Thoracic aorta (tissue), 2 donors: ENCODE measurements around the gene JAM3. TPM values are rescaled to one million over a fixed set of nuclear protein-coding genes. Genes with fewer than 3 reads are reported as not detected.

Experiments used
- ATAC-seq: fragments of 150-250 bp; one replicate; pipeline ENCODE4 v1.8.0; 2017; ENCODE audit warnings: low read depth; ENCODE audit not compliant: insufficient number of reproducible peaks, low FRiP score
- DNase-seq: peaks from one replicate; pipeline ENCODE4 v3.0.0-alpha.2; 2020; ENCODE audit warnings: low spot score
- H3K27ac ChIP-seq, 2 donors: fragments of 200-600 bp; sonication (generic); 1 replicate in 1 of 2; 2 replicates in 1 of 2; pipeline ENCODE4 v1.5.1; 2016; ENCODE audit warnings: mild to moderate bottlenecking in 2 of 2, moderate library complexity in 2 of 2
- H3K27me3 ChIP-seq: fragments of 200-600 bp; sonication (generic); replicated peaks from 2 replicates; pipeline ENCODE4 v1.6.0; 2016; ENCODE audit warnings: mild to moderate bottlenecking; ENCODE audit not compliant: insufficient read depth
- H3K36me3 ChIP-seq: fragments of 200-600 bp; sonication (generic); one replicate; pipeline ENCODE4 v1.5.1; 2016
- H3K4me1 ChIP-seq, 2 donors: fragments of 200-600 bp; sonication (generic); 1 replicate in 1 of 2; 2 replicates in 1 of 2; pipeline versions ENCODE4 v1.5.1 to v1.6.0; 2016; ENCODE audit warnings: low read depth in 2 of 2, mild to moderate bottlenecking in 1 of 2; ENCODE audit not compliant: control insufficient read depth in 1 of 2
- H3K4me3 ChIP-seq: fragments of 200-600 bp; sonication (generic); 2 replicates; pipeline ENCODE4 v1.5.1; 2016; ENCODE audit warnings: mild to moderate bottlenecking
- H3K9me3 ChIP-seq: fragments of 200-600 bp; sonication (generic); 2 replicates; pipeline ENCODE4 v1.5.1; 2016
- total RNA-seq, 2 donors: library from RNA; depleted of rRNA; stranded (reverse); fragments of >200 nt; gene quantifications; one replicate each; pipeline versions ENCODE4 v1.1.0 to v1.2.3, GENCODE V29; 2016
- TF ChIP-seq, protein P1 (sequence below): fragments of 200-600 bp; sonication (generic); IDR thresholded peaks from one replicate; pipeline ENCODE4 v1.5.1; 2019; ENCODE audit warnings: antibody characterized with exemption

The JAM3 gene
- total RNA-seq, 2 donors from 2014 or later, result 83.7 to 110 TPM

DNA sequence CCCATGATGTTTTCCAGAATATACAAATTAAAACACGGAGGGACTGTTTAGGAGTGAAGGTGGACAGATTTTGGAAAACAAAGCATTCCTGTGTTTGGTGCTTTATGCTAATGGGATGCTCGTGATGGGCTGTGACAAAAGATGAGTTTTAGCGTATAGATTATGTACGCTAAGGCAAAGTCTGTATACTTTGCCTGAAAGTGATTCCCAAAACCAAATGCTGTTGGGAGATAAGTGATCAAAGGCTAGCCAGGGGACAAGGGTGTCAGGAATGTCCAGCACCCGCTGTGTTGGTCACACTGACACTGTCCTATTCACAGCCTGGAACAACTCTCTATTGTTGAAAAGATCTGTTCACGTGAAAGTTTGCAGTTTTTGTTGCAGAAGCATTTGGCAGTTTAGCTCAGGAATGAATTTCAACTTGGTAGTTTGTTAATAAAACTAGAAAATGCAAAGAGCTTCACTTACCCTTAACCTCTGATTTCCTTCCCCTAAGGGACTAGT lies 1.5 kb downstream of the JAM3 start:
- H3K27me3 ChIP-seq, result no peaks in the 10 kb centered on the region
- ATAC-seq (no peak), DNase-seq (no peak)
- H3K4me1 ChIP-seq, result peaks cover 7 to 43% of the 10 kb centered on the region in 2 donors
- H3K36me3 ChIP-seq, result no peaks in the 10 kb centered on the region
- peak overlapping the region; percentile 88 for H3K4me3 ChIP-seq
- TF ChIP-seq, protein P1, sequence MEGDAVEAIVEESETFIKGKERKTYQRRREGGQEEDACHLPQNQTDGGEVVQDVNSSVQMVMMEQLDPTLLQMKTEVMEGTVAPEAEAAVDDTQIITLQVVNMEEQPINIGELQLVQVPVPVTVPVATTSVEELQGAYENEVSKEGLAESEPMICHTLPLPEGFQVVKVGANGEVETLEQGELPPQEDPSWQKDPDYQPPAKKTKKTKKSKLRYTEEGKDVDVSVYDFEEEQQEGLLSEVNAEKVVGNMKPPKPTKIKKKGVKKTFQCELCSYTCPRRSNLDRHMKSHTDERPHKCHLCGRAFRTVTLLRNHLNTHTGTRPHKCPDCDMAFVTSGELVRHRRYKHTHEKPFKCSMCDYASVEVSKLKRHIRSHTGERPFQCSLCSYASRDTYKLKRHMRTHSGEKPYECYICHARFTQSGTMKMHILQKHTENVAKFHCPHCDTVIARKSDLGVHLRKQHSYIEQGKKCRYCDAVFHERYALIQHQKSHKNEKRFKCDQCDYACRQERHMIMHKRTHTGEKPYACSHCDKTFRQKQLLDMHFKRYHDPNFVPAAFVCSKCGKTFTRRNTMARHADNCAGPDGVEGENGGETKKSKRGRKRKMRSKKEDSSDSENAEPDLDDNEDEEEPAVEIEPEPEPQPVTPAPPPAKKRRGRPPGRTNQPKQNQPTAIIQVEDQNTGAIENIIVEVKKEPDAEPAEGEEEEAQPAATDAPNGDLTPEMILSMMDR, result no peak
- peak overlapping the region; percentile 76 to 92 for H3K27ac ChIP-seq
- no peaks in the 10 kb centered on the region for H3K9me3 ChIP-seq

DNA sequence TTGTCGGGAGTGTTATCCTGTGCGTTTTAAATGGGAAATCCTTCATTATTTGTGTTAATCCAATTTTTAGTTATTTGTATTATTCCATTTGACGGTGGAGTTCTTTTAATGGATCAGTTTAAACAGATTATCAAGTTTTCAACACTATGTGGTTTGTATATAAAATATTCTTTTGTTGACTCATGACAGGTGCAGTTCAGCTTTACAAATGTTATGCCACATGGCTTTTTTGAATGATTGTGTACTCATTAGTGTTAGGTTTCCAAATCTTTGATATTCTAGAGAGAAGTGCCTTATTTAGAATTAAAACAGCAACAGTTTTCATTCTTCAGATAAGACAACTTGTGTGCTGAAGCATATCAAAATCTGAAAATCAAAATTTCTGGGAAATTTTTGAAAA lies 2.4 kb downstream of the JAM3 start:
- TF ChIP-seq, protein P1, result no peak
- H3K4me1 ChIP-seq, result peaks cover 7 to 43% of the 10 kb centered on the region in 2 donors
- no peak for ATAC-seq
- no peaks in the 10 kb centered on the region for H3K27me3 ChIP-seq
- H3K36me3 ChIP-seq, result no peaks in the 10 kb centered on the region
- H3K4me3 ChIP-seq, result no peak overlapping the region
- no peak for DNase-seq
- no peak overlapping the region for H3K27ac ChIP-seq
- no peaks in the 10 kb centered on the region for H3K9me3 ChIP-seq

DNA sequence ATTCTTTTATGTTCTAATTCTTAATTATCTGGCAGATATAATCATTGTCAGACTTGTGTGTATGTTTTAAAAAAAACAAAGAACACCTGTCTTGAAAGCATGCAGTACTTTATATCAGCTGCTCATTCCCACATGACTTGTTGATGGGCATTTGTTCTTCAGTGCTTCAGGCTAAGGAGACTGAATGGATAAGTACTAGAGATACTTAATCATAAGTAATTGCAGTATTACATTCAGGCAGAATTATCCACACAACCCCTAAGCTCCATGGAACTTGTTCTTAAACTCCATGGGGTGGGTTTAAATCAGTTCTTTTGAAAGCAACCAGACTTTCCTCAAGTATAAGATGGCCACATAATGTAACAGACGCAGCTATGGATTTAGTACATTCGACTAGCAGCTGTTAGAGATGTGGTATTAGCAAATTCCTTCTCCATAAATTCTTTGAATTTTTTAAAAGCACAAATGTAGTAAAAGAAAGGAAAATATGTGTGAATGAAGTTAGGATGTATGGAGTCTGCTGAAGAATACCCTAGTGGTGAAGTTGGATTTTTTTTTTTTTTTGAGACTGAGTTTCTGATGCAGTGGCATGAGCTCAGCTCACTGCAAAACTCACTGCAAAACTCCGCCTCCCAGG lies 3.0 kb downstream of the JAM3 start:
- DNase-seq (no peak), ATAC-seq (no peak)
- TF ChIP-seq, protein P1, result peak; percentile 15
- no peaks in the 10 kb centered on the region for H3K36me3 ChIP-seq
- no peak overlapping the region for H3K27ac ChIP-seq
- H3K9me3 ChIP-seq, result no peaks in the 10 kb centered on the region
- peaks cover 7 to 43% of the 10 kb centered on the region in 2 donors for H3K4me1 ChIP-seq
- H3K27me3 ChIP-seq, result no peaks in the 10 kb centered on the region
- no peak overlapping the region for H3K4me3 ChIP-seq

DNA sequence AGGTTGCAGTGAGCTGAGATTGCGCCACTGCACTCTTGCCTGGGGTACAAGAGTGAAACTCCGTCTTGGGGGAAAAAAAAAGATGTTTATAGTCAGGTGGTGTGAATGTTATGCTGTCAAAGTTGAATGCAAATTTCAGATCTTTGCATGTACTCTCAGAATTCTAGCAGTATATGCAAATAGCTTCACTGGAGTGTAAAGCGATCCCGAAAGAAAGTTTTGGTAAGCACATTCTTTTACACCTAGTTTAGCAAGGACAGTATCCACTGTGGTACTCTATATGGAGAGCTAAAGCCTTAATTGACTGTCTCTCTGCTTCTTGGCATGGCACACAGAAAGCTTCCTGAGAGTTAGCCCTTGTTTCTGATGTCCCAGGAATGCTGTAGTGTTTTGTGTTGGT lies 4.0 kb downstream of the JAM3 start:
- no peak overlapping the region for H3K27ac ChIP-seq
- ATAC-seq, result no peak
- peaks cover 7 to 43% of the 10 kb centered on the region in 2 donors for H3K4me1 ChIP-seq

DNA sequence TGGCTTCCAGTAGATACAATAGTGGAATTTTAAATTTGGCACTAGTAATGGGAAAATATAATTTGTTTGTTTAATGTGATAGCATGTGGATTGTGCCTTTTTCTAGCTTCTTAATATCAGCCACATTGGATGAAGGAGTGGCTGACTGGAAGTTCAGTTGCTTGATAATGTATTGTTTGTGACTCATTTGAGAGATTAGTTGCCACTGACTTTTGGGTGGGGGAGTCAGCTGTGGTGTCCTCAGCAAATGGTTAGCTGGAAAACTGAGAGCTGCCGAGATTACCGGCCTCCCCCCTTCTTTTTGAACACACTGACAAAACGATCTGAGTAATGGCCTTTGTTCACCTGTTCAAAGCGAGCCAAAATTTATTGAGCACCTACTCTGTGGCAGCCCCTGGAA lies 5.5 kb downstream of the JAM3 start:
- DNase-seq (no peak), ATAC-seq (no peak)
- no peaks in the 10 kb centered on the region for H3K9me3 ChIP-seq
- no peak overlapping the region for H3K27ac ChIP-seq
- no peaks in the 10 kb centered on the region for H3K36me3 ChIP-seq
- TF ChIP-seq, protein P1, result no peak
- no peaks in the 10 kb centered on the region for H3K27me3 ChIP-seq
- peaks cover 6 to 49% of the 10 kb centered on the region in 2 donors for H3K4me1 ChIP-seq
- H3K4me3 ChIP-seq, result no peak overlapping the region

More for the DNA sequence above, 4.0 kb downstream of the JAM3 start:
- Histone ChIP-seq H3K4me3 (no peak overlapping the region), H3K36me3 (no peaks in the 10 kb centered on the region), H3K27me3 (no peaks in the 10 kb centered on the region), H3K9me3 (no peaks in the 10 kb centered on the region)
- no peak for DNase-seq
- TF ChIP-seq, protein P1, result no peak
